ENCODE results near the gene PLCL1.

DNA sequence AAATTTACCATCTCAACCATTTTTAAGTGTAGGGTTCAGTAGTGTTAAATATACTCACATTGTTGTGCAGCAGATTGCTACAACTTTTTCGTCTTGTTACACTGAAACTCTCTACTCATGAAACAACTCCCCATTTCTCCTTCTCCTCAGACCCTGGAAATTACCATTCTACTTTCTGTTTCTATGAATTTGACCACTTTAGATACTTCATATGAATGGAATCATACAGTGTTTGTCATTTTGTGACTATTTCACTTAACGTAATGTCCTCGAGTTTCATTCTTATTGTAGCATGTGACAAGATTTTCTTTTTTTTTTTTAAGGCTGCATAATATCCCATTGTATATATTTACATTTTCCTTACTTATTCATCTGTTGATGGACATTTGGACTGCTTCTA lies 203.8 kb downstream of the PLCL1 start:
- no peak for TF ChIP-seq EZH2 (IDR thresholded peaks at IDR 0.05; ENCODE audit: borderline replicate concordance, low read depth, low read length, severe bottlenecking)
- TF ChIP-seq, protein P1, sequence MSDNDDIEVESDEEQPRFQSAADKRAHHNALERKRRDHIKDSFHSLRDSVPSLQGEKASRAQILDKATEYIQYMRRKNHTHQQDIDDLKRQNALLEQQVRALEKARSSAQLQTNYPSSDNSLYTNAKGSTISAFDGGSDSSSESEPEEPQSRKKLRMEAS (IDR thresholded peaks at IDR 0.05; ENCODE audit: insufficient read depth, insufficient read length), result no peak
- TF ChIP-seq, protein P2, sequence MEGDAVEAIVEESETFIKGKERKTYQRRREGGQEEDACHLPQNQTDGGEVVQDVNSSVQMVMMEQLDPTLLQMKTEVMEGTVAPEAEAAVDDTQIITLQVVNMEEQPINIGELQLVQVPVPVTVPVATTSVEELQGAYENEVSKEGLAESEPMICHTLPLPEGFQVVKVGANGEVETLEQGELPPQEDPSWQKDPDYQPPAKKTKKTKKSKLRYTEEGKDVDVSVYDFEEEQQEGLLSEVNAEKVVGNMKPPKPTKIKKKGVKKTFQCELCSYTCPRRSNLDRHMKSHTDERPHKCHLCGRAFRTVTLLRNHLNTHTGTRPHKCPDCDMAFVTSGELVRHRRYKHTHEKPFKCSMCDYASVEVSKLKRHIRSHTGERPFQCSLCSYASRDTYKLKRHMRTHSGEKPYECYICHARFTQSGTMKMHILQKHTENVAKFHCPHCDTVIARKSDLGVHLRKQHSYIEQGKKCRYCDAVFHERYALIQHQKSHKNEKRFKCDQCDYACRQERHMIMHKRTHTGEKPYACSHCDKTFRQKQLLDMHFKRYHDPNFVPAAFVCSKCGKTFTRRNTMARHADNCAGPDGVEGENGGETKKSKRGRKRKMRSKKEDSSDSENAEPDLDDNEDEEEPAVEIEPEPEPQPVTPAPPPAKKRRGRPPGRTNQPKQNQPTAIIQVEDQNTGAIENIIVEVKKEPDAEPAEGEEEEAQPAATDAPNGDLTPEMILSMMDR (IDR thresholded peaks at IDR 0.05; ENCODE audit: extremely low read depth in 1 of 2, insufficient read depth in 1 of 2, low read depth in 1 of 2, low read length in 2 of 2), result no peak
- no peak for TF ChIP-seq POLR2AphosphoS5 (IDR thresholded peaks at IDR 0.05; ENCODE audit: insufficient read depth, low read depth, low read length)
- no peak for TF ChIP-seq POLR2A (IDR thresholded peaks at IDR 0.05; ENCODE audit: low read depth, low read length)
- no peak for TF ChIP-seq MYC (IDR thresholded peaks at IDR 0.05; ENCODE audit: low read depth, low read length)
- TF ChIP-seq JUN (IDR thresholded peaks at IDR 0.05; ENCODE audit: borderline replicate concordance, insufficient read depth, insufficient read length, low read depth), result no peak
- no peak for TF ChIP-seq GATA2 (IDR thresholded peaks at IDR 0.05; ENCODE audit: insufficient read depth, insufficient read length, low read depth, low read length)
